ENCODE data around the gene RAPH1. TPM values are rescaled to one million over a fixed set of nuclear protein-coding genes. Genes with fewer than 3 reads are reported as not detected.
A peak's percentile ranks its signal among the peaks of the same experiment; 100 is the strongest.
"Not testable (repeated sequence)": the region's sequence is repeated elsewhere in the genome, so short reads cannot be mapped to it uniquely, and the experiment has no call there.

RAPH1 gene
- total and polyA plus RNA-seq, 2 donors: 2.4 to 4.4 TPM

DNA sequence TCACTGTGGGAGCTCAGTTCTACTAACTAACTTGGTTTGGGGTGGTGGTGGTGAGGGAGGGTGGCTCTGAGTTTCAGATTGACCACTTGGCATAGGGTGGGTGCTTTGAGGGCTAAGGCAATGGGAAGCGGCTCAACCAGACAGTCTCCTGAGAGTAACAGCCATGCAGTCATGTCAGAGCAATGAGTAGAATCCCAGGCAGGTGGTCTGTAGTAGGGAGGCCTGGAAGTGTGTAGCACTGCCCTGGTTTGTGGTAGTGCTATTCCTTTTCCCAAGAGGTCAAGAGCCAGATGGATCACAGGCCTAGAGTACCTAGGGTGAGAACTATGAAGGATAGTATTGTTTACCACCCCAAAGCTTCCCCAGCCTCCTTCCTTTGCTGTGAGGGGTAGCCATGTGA, 18.7 kb upstream of the RAPH1 start:
- no peaks in the 10 kb centered on the region for H3K9me3 ChIP-seq (ENCODE audit: control insufficient read depth in 2 of 2, insufficient read depth in 1 of 2, low read length in 1 of 2)
- WGBS: 98% methylated on average over 1 of the region's 1 CpG
- H3K27me3 ChIP-seq (ENCODE audit: control insufficient read depth in 2 of 2, insufficient read depth in 1 of 2, low read length in 1 of 2): no peaks in the 10 kb centered on the region
- no peak for DNase-seq (ENCODE audit: low read depth in 6 of 9, low spot score in 9 of 9)
- no peak overlapping the region for H3K27ac ChIP-seq (ENCODE audit: low read depth in 1 of 2, low read length in 1 of 2)
- no peaks in the 10 kb centered on the region for H3K36me3 ChIP-seq (ENCODE audit: control insufficient read depth in 2 of 2, insufficient read depth in 2 of 2, low read length in 1 of 2)
- no peak overlapping the region for H3K4me3 ChIP-seq (ENCODE audit: low read length in 2 of 2)
- no peaks in the 10 kb centered on the region for H3K4me1 ChIP-seq (ENCODE audit: control insufficient read depth in 2 of 2, insufficient read depth in 2 of 2, low read length in 2 of 2)

DNA sequence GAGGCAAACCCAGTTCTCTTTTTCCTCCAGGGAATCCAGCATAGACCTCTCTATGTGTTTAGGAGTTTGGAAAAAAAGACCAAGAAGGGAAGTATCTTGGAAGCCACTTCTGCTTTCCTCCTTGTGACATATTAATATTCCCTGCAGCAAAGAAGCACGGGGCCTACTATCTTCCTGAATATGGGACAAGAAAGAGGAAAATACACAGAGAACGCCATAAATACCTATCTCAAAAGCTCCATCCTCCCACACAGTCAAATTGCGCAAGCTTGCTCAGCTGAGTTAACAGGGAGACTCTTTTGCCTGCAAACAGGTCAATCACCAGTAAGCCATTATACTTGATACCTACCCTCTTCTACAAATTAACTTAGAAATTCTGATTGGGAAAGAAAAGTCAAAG, 16.7 kb upstream of the RAPH1 start:
- WGBS: 87% methylated on average over 3 of the region's 3 CpGs
- no peaks in the 10 kb centered on the region for H3K36me3 ChIP-seq (ENCODE audit: control insufficient read depth in 2 of 2, insufficient read depth in 2 of 2, low read length in 1 of 2)
- no peak for DNase-seq (ENCODE audit: low read depth in 6 of 9, low spot score in 9 of 9)
- H3K27ac ChIP-seq (ENCODE audit: low read depth in 1 of 2, low read length in 1 of 2): no peak overlapping the region
- no peaks in the 10 kb centered on the region for H3K27me3 ChIP-seq (ENCODE audit: control insufficient read depth in 2 of 2, insufficient read depth in 1 of 2, low read length in 1 of 2)
- H3K4me3 ChIP-seq (ENCODE audit: low read length in 2 of 2): no peak overlapping the region
- H3K9me3 ChIP-seq (ENCODE audit: control insufficient read depth in 2 of 2, insufficient read depth in 1 of 2, low read length in 1 of 2): no peaks in the 10 kb centered on the region
- H3K4me1 ChIP-seq (ENCODE audit: control insufficient read depth in 2 of 2, insufficient read depth in 2 of 2, low read length in 2 of 2): peaks cover 2% of the 10 kb centered on the region in 2 donors

DNA sequence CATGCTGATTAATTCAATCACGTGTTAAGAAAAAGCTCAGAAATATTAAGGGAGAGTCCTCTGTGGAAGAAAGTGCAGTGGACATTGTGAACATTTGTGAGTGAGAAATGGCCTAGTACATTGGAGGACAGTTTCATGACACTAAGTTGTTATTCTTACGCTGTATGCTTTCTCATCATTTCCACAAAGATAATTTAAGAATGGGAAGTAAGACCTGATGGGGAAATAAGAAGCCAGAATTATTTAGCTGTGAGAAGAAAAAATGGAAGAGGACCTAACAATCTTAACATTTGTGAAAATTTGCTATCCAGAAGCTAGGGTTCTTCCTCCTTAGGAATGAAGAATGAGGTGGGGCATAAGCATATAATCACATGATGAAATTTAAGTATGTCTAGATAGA, 15.2 kb upstream of the RAPH1 start:
- H3K4me1 ChIP-seq (ENCODE audit: control insufficient read depth in 2 of 2, insufficient read depth in 2 of 2, low read length in 2 of 2): peaks cover 2% of the 10 kb centered on the region in 2 donors
- no peak overlapping the region for H3K4me3 ChIP-seq (ENCODE audit: low read length in 2 of 2)
- no peaks in the 10 kb centered on the region for H3K9me3 ChIP-seq (ENCODE audit: control insufficient read depth in 2 of 2, insufficient read depth in 1 of 2, low read length in 1 of 2)
- DNase-seq (ENCODE audit: low read depth in 6 of 9, low spot score in 9 of 9): no peak
- no peaks in the 10 kb centered on the region for H3K36me3 ChIP-seq (ENCODE audit: control insufficient read depth in 2 of 2, insufficient read depth in 2 of 2, low read length in 1 of 2)
- no peak overlapping the region for H3K27ac ChIP-seq (ENCODE audit: low read depth in 1 of 2, low read length in 1 of 2)
- 97% methylated on average over 2 of the region's 2 CpGs for WGBS
- H3K27me3 ChIP-seq (ENCODE audit: control insufficient read depth in 2 of 2, insufficient read depth in 1 of 2, low read length in 1 of 2): no peaks in the 10 kb centered on the region

DNA sequence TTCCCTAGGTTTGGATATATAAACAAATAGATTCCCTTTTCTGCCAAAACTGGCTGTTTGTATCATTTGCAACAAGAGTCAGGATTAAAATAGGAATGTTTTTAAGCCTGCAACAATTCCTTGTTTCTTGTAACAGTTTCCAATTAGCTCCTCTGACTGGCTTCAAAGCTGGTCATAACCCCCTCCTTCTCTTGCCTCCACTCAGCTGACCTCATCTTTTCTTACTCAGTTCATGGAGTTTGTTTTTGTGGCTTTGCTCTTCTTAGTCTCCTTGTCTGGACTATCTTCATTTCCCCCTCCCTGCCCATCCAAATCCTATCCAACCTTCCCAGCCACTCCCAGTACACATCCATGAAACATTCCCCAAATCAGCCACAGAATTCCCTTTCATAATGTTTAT, 14.3 kb upstream of the RAPH1 start:
- no peak overlapping the region for H3K27ac ChIP-seq (ENCODE audit: low read depth in 1 of 2, low read length in 1 of 2)
- H3K36me3 ChIP-seq (ENCODE audit: control insufficient read depth in 2 of 2, insufficient read depth in 2 of 2, low read length in 1 of 2): no peaks in the 10 kb centered on the region
- no peak for DNase-seq (ENCODE audit: low read depth in 6 of 9, low spot score in 9 of 9)
- no peaks in the 10 kb centered on the region for H3K9me3 ChIP-seq (ENCODE audit: control insufficient read depth in 2 of 2, insufficient read depth in 1 of 2, low read length in 1 of 2)
- peaks cover 2% of the 10 kb centered on the region in 2 donors for H3K4me1 ChIP-seq (ENCODE audit: control insufficient read depth in 2 of 2, insufficient read depth in 2 of 2, low read length in 2 of 2)
- H3K27me3 ChIP-seq (ENCODE audit: control insufficient read depth in 2 of 2, insufficient read depth in 1 of 2, low read length in 1 of 2): no peaks in the 10 kb centered on the region
- no peak overlapping the region for H3K4me3 ChIP-seq (ENCODE audit: low read length in 2 of 2)

DNA sequence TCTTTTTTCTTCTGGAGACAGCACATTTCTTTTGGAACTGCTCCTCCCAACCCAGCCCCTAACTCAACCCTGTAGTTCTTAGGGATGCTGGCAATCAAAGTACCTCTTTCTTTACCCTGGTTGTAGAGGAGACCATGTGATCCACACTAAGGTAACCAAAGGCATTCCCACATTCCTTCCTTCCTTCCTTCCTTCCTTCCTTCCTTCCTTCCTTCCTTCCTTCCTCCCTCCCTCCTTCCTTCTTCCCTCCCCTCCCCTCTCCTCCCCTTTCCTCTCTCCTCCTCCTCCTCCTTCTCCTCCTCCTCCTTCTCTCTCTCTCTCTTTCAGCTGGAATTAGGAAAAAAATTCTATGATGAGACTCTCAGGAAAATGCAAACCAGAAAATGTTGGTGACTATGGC, 13.8 kb upstream of the RAPH1 start:
- no peak for DNase-seq (ENCODE audit: low read depth in 6 of 9, low spot score in 9 of 9)
- H3K27me3 ChIP-seq (ENCODE audit: control insufficient read depth in 2 of 2, insufficient read depth in 1 of 2, low read length in 1 of 2): no peaks in the 10 kb centered on the region
- no peak overlapping the region for H3K27ac ChIP-seq (ENCODE audit: low read depth in 1 of 2, low read length in 1 of 2)
- no peak overlapping the region for H3K4me3 ChIP-seq (ENCODE audit: low read length in 2 of 2)
- no peaks in the 10 kb centered on the region for H3K9me3 ChIP-seq (ENCODE audit: control insufficient read depth in 2 of 2, insufficient read depth in 1 of 2, low read length in 1 of 2)
- H3K36me3 ChIP-seq (ENCODE audit: control insufficient read depth in 2 of 2, insufficient read depth in 2 of 2, low read length in 1 of 2): no peaks in the 10 kb centered on the region
- H3K4me1 ChIP-seq (ENCODE audit: control insufficient read depth in 2 of 2, insufficient read depth in 2 of 2, low read length in 2 of 2): peaks cover 2% of the 10 kb centered on the region in 2 donors

DNA sequence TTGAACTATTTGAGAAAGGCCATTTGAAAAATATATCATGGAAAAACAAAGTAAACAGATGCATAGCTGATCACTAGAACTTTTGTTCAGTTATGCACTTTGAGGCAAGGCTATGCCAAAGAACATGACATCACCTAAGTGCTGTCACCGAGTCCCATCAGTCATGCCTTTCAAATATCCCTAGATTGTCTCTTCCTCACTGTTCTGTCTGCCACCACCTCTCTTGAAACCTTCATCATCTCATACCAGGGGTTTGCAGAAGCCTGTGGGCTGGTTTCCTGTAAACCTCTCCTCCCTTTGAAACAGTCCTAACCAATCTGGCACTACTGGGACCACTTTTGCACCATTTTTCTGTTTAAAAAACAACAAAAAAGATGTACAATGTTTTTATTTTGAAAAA, 12.3 kb upstream of the RAPH1 start:
- no peak overlapping the region for H3K4me3 ChIP-seq (ENCODE audit: low read length in 2 of 2)
- 85% methylated on average over 1 of the region's 1 CpG for WGBS
- no peaks in the 10 kb centered on the region for H3K36me3 ChIP-seq (ENCODE audit: control insufficient read depth in 2 of 2, insufficient read depth in 2 of 2, low read length in 1 of 2)
- no peak overlapping the region for H3K27ac ChIP-seq (ENCODE audit: low read depth in 1 of 2, low read length in 1 of 2)
- H3K4me1 ChIP-seq (ENCODE audit: control insufficient read depth in 2 of 2, insufficient read depth in 2 of 2, low read length in 2 of 2): peaks cover 2% of the 10 kb centered on the region in 2 donors
- no peaks in the 10 kb centered on the region for H3K9me3 ChIP-seq (ENCODE audit: control insufficient read depth in 2 of 2, insufficient read depth in 1 of 2, low read length in 1 of 2)
- DNase-seq (ENCODE audit: low read depth in 6 of 9, low spot score in 9 of 9): peak in 2 of 9 donors; percentile 10 to 24
- H3K27me3 ChIP-seq (ENCODE audit: control insufficient read depth in 2 of 2, insufficient read depth in 1 of 2, low read length in 1 of 2): no peaks in the 10 kb centered on the region

DNA sequence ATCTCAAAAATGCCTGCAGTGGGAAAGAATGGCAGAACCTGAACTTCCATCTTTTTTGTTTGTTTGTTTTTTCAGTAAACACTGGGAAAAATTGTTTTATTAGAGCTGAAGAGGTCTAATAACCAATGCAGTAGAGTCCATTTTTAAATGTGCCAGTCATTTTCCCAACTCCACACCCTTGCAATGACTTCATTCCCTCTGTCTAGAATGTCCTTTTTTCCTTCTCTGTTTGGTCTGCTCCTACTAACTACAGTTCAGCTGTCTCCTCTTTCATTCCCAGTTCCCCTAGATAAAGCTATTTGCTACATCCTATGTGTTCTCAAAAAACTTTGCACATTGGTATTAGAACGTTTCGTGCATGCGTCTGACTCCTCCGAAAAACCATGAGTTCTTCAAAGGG, 9.3 kb upstream of the RAPH1 start:
- 98% methylated on average over 4 of the region's 4 CpGs for WGBS
- H3K4me3 ChIP-seq (ENCODE audit: low read length in 2 of 2): no peak overlapping the region
- peaks cover 2% of the 10 kb centered on the region in 2 donors for H3K4me1 ChIP-seq (ENCODE audit: control insufficient read depth in 2 of 2, insufficient read depth in 2 of 2, low read length in 2 of 2)
- H3K9me3 ChIP-seq (ENCODE audit: control insufficient read depth in 2 of 2, insufficient read depth in 1 of 2, low read length in 1 of 2): no peaks in the 10 kb centered on the region
- no peak overlapping the region for H3K27ac ChIP-seq (ENCODE audit: low read depth in 1 of 2, low read length in 1 of 2)
- DNase-seq (ENCODE audit: low read depth in 6 of 9, low spot score in 9 of 9): no peak
- H3K36me3 ChIP-seq (ENCODE audit: control insufficient read depth in 2 of 2, insufficient read depth in 2 of 2, low read length in 1 of 2): no peaks in the 10 kb centered on the region
- no peaks in the 10 kb centered on the region for H3K27me3 ChIP-seq (ENCODE audit: control insufficient read depth in 2 of 2, insufficient read depth in 1 of 2, low read length in 1 of 2)

DNA sequence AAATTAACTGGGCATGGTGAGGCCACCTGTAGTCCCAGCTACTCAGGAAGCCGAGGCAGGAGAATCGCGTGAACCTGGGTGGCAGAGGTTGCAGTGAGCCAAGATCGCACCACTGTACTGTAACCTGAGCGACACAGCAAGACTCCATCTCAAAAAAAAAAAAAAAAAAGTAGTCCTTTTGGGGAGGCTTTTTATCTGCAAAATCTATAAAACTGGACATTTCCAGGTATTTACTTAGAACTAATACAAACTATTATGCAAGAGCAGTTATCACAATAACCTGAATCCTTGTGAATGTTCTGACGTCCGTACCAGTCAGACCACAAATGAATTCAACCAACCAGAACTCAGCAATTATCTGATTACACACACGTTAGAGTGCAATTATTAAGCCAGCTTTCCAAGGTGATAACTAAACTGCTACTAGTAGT, 8.8 kb upstream of the RAPH1 start:
- Histone ChIP-seq H3K36me3 (ENCODE audit: control insufficient read depth in 2 of 2, insufficient read depth in 2 of 2, low read length in 1 of 2) (no peaks in the 10 kb centered on the region), H3K27ac (ENCODE audit: low read depth in 1 of 2, low read length in 1 of 2) (no peak overlapping the region), H3K9me3 (ENCODE audit: control insufficient read depth in 2 of 2, insufficient read depth in 1 of 2, low read length in 1 of 2) (no peaks in the 10 kb centered on the region), H3K4me1 (ENCODE audit: control insufficient read depth in 2 of 2, insufficient read depth in 2 of 2, low read length in 2 of 2) (peaks cover 2% of the 10 kb centered on the region in 2 donors), H3K4me3 (ENCODE audit: low read length in 2 of 2) (no peak overlapping the region), H3K27me3 (ENCODE audit: control insufficient read depth in 2 of 2, insufficient read depth in 1 of 2, low read length in 1 of 2) (no peaks in the 10 kb centered on the region)
- DNase-seq (ENCODE audit: low read depth in 6 of 9, low spot score in 9 of 9): no peak
- 96% methylated on average over 8 of the region's 8 CpGs for WGBS

DNA sequence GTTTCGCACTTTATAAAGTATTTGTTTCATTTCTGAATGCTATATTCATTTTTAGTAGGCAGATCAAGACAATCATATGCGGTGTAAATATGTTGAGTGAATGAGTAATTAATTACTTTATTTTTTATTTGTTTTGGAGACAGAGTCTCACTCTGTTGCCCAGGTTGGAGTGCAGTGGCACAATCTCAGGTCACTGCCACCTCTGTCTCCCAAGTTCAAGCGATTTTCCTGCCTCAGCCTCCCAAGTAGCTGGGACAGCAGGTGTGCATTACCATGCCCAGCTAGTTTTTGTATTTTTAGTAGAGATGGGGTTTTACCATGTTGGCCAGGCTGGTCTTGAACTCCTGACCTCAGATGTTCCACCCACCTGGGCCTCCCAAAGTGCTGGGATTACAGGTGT, 5.5 kb upstream of the RAPH1 start:
- H3K4me1 ChIP-seq (ENCODE audit: control insufficient read depth in 2 of 2, insufficient read depth in 2 of 2, low read length in 2 of 2); H3K36me3 ChIP-seq (ENCODE audit: control insufficient read depth in 2 of 2, insufficient read depth in 2 of 2, low read length in 1 of 2); H3K27ac ChIP-seq (ENCODE audit: low read depth in 1 of 2, low read length in 1 of 2); H3K9me3 ChIP-seq (ENCODE audit: control insufficient read depth in 2 of 2, insufficient read depth in 1 of 2, low read length in 1 of 2); H3K27me3 ChIP-seq (ENCODE audit: control insufficient read depth in 2 of 2, insufficient read depth in 1 of 2, low read length in 1 of 2); H3K4me3 ChIP-seq (ENCODE audit: low read length in 2 of 2); DNase-seq (ENCODE audit: low read depth in 6 of 9, low spot score in 9 of 9): not testable (repeated sequence)
- WGBS: over 99% methylated on average over 3 of the region's 3 CpGs

DNA sequence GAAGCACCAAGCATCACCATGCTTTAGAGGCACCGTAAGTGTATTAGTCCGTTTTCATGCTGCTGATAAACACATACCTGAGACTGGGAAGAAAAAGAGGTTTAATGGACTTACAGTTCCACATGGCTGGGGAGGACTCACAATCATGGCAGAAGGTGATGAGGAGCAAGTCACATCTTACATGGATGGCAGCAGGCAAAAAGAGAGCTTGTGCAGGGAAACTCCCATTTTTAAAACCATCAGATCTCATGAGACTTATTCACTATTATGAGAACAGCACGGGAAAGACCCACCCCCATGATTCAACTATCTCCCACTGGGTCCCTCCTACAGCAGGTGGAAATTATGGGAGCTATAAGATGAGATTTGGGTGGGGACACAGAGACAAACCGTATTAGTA, 3.1 kb upstream of the RAPH1 start:
- H3K27ac ChIP-seq (ENCODE audit: low read depth in 1 of 2, low read length in 1 of 2); DNase-seq (ENCODE audit: low read depth in 6 of 9, low spot score in 9 of 9); H3K36me3 ChIP-seq (ENCODE audit: control insufficient read depth in 2 of 2, insufficient read depth in 2 of 2, low read length in 1 of 2); H3K9me3 ChIP-seq (ENCODE audit: control insufficient read depth in 2 of 2, insufficient read depth in 1 of 2, low read length in 1 of 2); H3K4me3 ChIP-seq (ENCODE audit: low read length in 2 of 2): not testable (repeated sequence)
- Histone ChIP-seq H3K4me1 (ENCODE audit: control insufficient read depth in 2 of 2, insufficient read depth in 2 of 2, low read length in 2 of 2) (peaks cover 6 to 17% of the 10 kb centered on the region in 2 donors), H3K27me3 (ENCODE audit: control insufficient read depth in 2 of 2, insufficient read depth in 1 of 2, low read length in 1 of 2) (peaks cover 3 to 24% of the 10 kb centered on the region in 2 donors)
- WGBS: 96% methylated on average over 4 of the region's 4 CpGs
